H1 (cell line): ENCODE results near the gene PGM3. TPM values are rescaled to one million over a fixed set of nuclear protein-coding genes. Genes with fewer than 3 reads are reported as not detected.

ENCODE experiments used
- ASH2L ChIP-seq: fragments of 200-600, 300-600 bp; sonication (generic); IDR thresholded peaks from one replicate; pipeline ENCODE4 v1.7.1; 2017; ENCODE audit warnings: low read length
- ATF2 ChIP-seq: IDR thresholded peaks from 2 replicates; pipeline ENCODE4 v1.6.1; 2012; ENCODE audit warnings: low read length, inconsistent platforms
- FOSL1 ChIP-seq: IDR thresholded peaks from 2 replicates; pipeline ENCODE4 v1.6.1; 2011; ENCODE audit warnings: mild to moderate bottlenecking, low read depth, low read length, moderate library complexity; ENCODE audit not compliant: insufficient read depth
- YY1 ChIP-seq: IDR thresholded peaks from 2 replicates; pipeline ENCODE4 v1.6.1; 2011; ENCODE audit warnings: low read depth, mild to moderate bottlenecking, low read length
- polyA plus RNA-seq, 7 experiments: library from polyadenylated mRNA; depleted of rRNA in 3 of 7; stranded (reverse) in 5 of 7; unstranded in 2 of 7; fragments of >200 nt in 5 of 7; fragments of 200-250 nt in 2 of 7; gene quantifications; 1 replicate in 5 of 7; 2 replicates in 1 of 7; 4 replicates in 1 of 7; pipeline versions ENCODE4 v1.2.1 to v1.2.3, GENCODE V29; 2011 to 2013; ENCODE audit warnings: missing spikeins in 2 of 7, mixed read lengths in 2 of 7
- total RNA-seq: library from RNA; stranded (reverse); fragmentation: NEBNext Ultra II Directional; extraction: Animal tissue kit (Norgen Biotek cat#: 25700); gene quantifications from 2 replicates; pipeline ENCODE4 v1.2.1, GENCODE V29; 2021

PGM3 gene
- total and polyA plus RNA-seq, 2 of the 8 experiments (the other 6 are each of a cell fraction or from before 2014, with no cell fraction given): 14.5 to 60.5 TPM

GRCh38 chr6:83182114-83182513 lies 11.0 kb downstream of the PGM3 start (continued):
- TF ChIP-seq YY1: no peak
- no peak for TF ChIP-seq ASH2L
- no peak for TF ChIP-seq FOSL1
- TF ChIP-seq ATF2: no peak
